GM21390 (cell line): ENCODE measurements around the gene EVC.

ENCODE experiments used
- ATAC-seq: cut with Tn5 transposase; IDR thresholded peaks from one replicate; pipeline ENCODE4 v1.9.1; 2021; ENCODE audit not compliant: unreplicated experiment

The EVC gene

GRCh38 chr4:5754529-5754881 lies 43.5 kb downstream of the EVC start:
- no peak for ATAC-seq

GRCh38 chr4:5755161-5755560 lies 44.2 kb downstream of the EVC start:
- no peak for ATAC-seq

- no peak for ATAC-seq
Observed at GRCh38 chr4:5755679-5756078, 44.7 kb downstream of the EVC start.

- no peak for ATAC-seq
Observed at GRCh38 chr4:5756271-5756670, 45.3 kb downstream of the EVC start.

- no peak for ATAC-seq
Observed at GRCh38 chr4:5757091-5757490, 46.1 kb downstream of the EVC start.

GRCh38 chr4:5757536-5757935 lies 46.5 kb downstream of the EVC start:
- no peak for ATAC-seq

GRCh38 chr4:5757954-5758353 lies 47.0 kb downstream of the EVC start:
- ATAC-seq, result no peak

- no peak for ATAC-seq
Observed at GRCh38 chr4:5758741-5759140, 47.7 kb downstream of the EVC start.

- no peak for ATAC-seq
Observed at GRCh38 chr4:5759236-5760075, 48.5 kb downstream of the EVC start.

GRCh38 chr4:5760246-5760645 lies 49.2 kb downstream of the EVC start:
- no peak for ATAC-seq

- no peak for ATAC-seq
Observed at GRCh38 chr4:5760936-5761480, 50.0 kb downstream of the EVC start.

GRCh38 chr4:5770051-5770450 lies 59.0 kb downstream of the EVC start:
- no peak for ATAC-seq

GRCh38 chr4:5772528-5773270 lies 61.7 kb downstream of the EVC start:
- ATAC-seq, result no peak

GRCh38 chr4:5773271-5773555 lies 62.2 kb downstream of the EVC start:
- ATAC-seq, result no peak

- ATAC-seq, result no peak
Observed at GRCh38 chr4:5774416-5775036, 63.5 kb downstream of the EVC start.

GRCh38 chr4:5776510-5776909 lies 65.5 kb downstream of the EVC start:
- ATAC-seq, result no peak

- ATAC-seq, result no peak
Observed at GRCh38 chr4:5780831-5781480, 70.0 kb downstream of the EVC start.

GRCh38 chr4:5781691-5782090 lies 70.7 kb downstream of the EVC start:
- ATAC-seq, result no peak

GRCh38 chr4:5782829-5783476 lies 72.0 kb downstream of the EVC start:
- ATAC-seq, result no peak

GRCh38 chr4:5783486-5783885 lies 72.5 kb downstream of the EVC start:
- ATAC-seq, result no peak

GRCh38 chr4:5784021-5784420 lies 73.0 kb downstream of the EVC start:
- no peak for ATAC-seq
